HG02943 (cell line): ENCODE measurements around the gene CDK5RAP2.
"Not testable (repeated sequence)": the region's sequence is repeated elsewhere in the genome, so short reads cannot be mapped to it uniquely, and the experiment has no call there.

Source experiments
- ATAC-seq: cut with Tn5 transposase; IDR thresholded peaks from one replicate; pipeline ENCODE4 v1.9.1; 2021; ENCODE audit warnings: mild to moderate bottlenecking, low read depth, moderate library complexity; ENCODE audit not compliant: unreplicated experiment

CDK5RAP2 gene

GRCh38 chr9:120552210-120552704, 27.7 kb downstream of the CDK5RAP2 start:
- not testable (repeated sequence) for ATAC-seq

GRCh38 chr9:120545701-120546550, 34.0 kb downstream of the CDK5RAP2 start:
- ATAC-seq: no peak

GRCh38 chr9:120544441-120544840, 35.5 kb downstream of the CDK5RAP2 start:
- no peak for ATAC-seq

GRCh38 chr9:120542701-120543490, 37.1 kb downstream of the CDK5RAP2 start:
- no peak for ATAC-seq

GRCh38 chr9:120541921-120542320, 38.0 kb downstream of the CDK5RAP2 start:
- ATAC-seq: no peak

GRCh38 chr9:120539951-120540350, 40.0 kb downstream of the CDK5RAP2 start:
- no peak for ATAC-seq

- no peak for ATAC-seq
These were observed 41.6 kb downstream of the CDK5RAP2 start for GRCh38 chr9:120538339-120538738.

GRCh38 chr9:120536949-120537640, 42.9 kb downstream of the CDK5RAP2 start:
- ATAC-seq: no peak

- no peak for ATAC-seq
These were observed 43.9 kb downstream of the CDK5RAP2 start for GRCh38 chr9:120536094-120536493.

- ATAC-seq: no peak
These were observed 45.7 kb downstream of the CDK5RAP2 start for GRCh38 chr9:120534266-120534665.

- no peak for ATAC-seq
These were observed 47.1 kb downstream of the CDK5RAP2 start for GRCh38 chr9:120532891-120533290.

- ATAC-seq: no peak
These were observed 47.5 kb downstream of the CDK5RAP2 start for GRCh38 chr9:120532475-120532874.

- no peak for ATAC-seq
These were observed 48.2 kb downstream of the CDK5RAP2 start for GRCh38 chr9:120531683-120532300.

- ATAC-seq: not testable (repeated sequence)
These were observed 49.6 kb downstream of the CDK5RAP2 start for GRCh38 chr9:120530220-120530832.

GRCh38 chr9:120528829-120529228, 51.1 kb downstream of the CDK5RAP2 start:
- ATAC-seq: no peak

GRCh38 chr9:120528327-120528726, 51.6 kb downstream of the CDK5RAP2 start:
- no peak for ATAC-seq

GRCh38 chr9:120526534-120526933, 53.4 kb downstream of the CDK5RAP2 start:
- ATAC-seq: no peak

GRCh38 chr9:120524863-120525262, 55.1 kb downstream of the CDK5RAP2 start:
- no peak for ATAC-seq

- ATAC-seq: no peak
These were observed 55.9 kb downstream of the CDK5RAP2 start for GRCh38 chr9:120524038-120524437.

GRCh38 chr9:120522558-120522957, 57.4 kb downstream of the CDK5RAP2 start:
- ATAC-seq: no peak
